SK-N-SH (cell line): Measurements from ENCODE around the gene FBXW8. TPM values are rescaled to one million over a fixed set of nuclear protein-coding genes. Genes with fewer than 3 reads are reported as not detected.

Experiments used
- CTCF ChIA-PET: fragments of 300-600, 350-600 bp; formaldehyde crosslinking; extraction: SDS; loops from one replicate; lab custom pipeline; 2021; lab: Yijun Ruan, JAX
- POLR2A ChIA-PET: fragments of 350-600 bp; sonication (Branson Sonifier 250); formaldehyde crosslinking; extraction: SDS; loops from one replicate; lab custom pipeline; 2020; ENCODE audit warnings: antibody characterized with exemption, inconsistent platforms; lab: Yijun Ruan, JAX
- DNase-seq: peaks from one replicate; pipeline ENCODE4 v3.0.0; 2012
- H2AFZ ChIP-seq: fragments of 200-600 bp; sonication (generic); 2 replicates; pipeline ENCODE4 v1.8.1; 2016; ENCODE audit warnings: antibody characterized with exemption, mild to moderate bottlenecking, low read depth
- H3F3A ChIP-seq: fragments of 200-600 bp; sonication (generic); replicated peaks from 2 replicates; pipeline ENCODE3; 2016; ENCODE audit warnings: antibody characterized with exemption, mild to moderate bottlenecking; ENCODE audit not compliant: insufficient read depth
- H3K27ac ChIP-seq, 2 experiments: fragments of 200-500 bp in 1 of 2; fragments of 200-600 bp in 1 of 2; sonication (Bioruptor generic) in 1 of 2; sonication (generic), shearing (Covaris generic) in 1 of 2; 2 replicates each; pipeline versions ENCODE4 v1.5.1 to v1.6.1; 2014 to 2016; ENCODE audit warnings: low read depth in 2 of 2, inconsistent platforms in 1 of 2, low read length in 1 of 2, mild to moderate bottlenecking in 1 of 2, mixed read lengths in 1 of 2
- H3K27me3 ChIP-seq: fragments of 200-600 bp; sonication (generic), shearing (Covaris generic); 2 replicates; pipeline ENCODE4 v1.6.1; 2016; ENCODE audit warnings: mixed run types; ENCODE audit not compliant: insufficient read depth
- H3K36me3 ChIP-seq, 2 experiments: fragments of 200-500 bp in 1 of 2; fragments of 200-600 bp in 1 of 2; sonication (Bioruptor generic) in 1 of 2; sonication (generic) in 1 of 2; replicated peaks in 1 of 2; 2 replicates each; pipeline versions ENCODE3 to v1.5.1; 2014 to 2016; ENCODE audit warnings: low read length in 1 of 2, mild to moderate bottlenecking in 1 of 2; ENCODE audit not compliant: insufficient read depth in 2 of 2, control insufficient read depth in 1 of 2
- H3K4me1 ChIP-seq, 2 experiments: fragments of 200-500 bp in 1 of 2; fragments of 200-600 bp in 1 of 2; sonication (Bioruptor generic) in 1 of 2; sonication (generic), shearing (Covaris generic) in 1 of 2; 2 replicates each; pipeline versions ENCODE4 v1.5.1 to v1.6.1; 2014 to 2016; ENCODE audit warnings: low read depth in 1 of 2, low read length in 1 of 2, mixed run types in 1 of 2; ENCODE audit not compliant: insufficient read depth in 2 of 2, control insufficient read depth in 1 of 2
- H3K4me2 ChIP-seq: fragments of 200-600 bp; sonication (generic), shearing (Covaris generic); 2 replicates; pipeline ENCODE4 v1.6.1; 2017; ENCODE audit warnings: mixed run types
- H3K4me3 ChIP-seq, 2 experiments: fragments of 200-500 bp in 1 of 2; fragments of 200-600 bp in 1 of 2; sonication (Bioruptor generic) in 1 of 2; sonication (generic), shearing (Covaris generic) in 1 of 2; 2 replicates each; pipeline versions ENCODE4 v1.5.1 to v1.8.1; 2014 to 2016; ENCODE audit warnings: low read depth in 2 of 2, inconsistent platforms in 1 of 2, low read length in 1 of 2, mild to moderate bottlenecking in 1 of 2, mixed read lengths in 1 of 2, moderate library complexity in 1 of 2
- H3K79me2 ChIP-seq: fragments of 200-600 bp; sonication (generic); 2 replicates; pipeline ENCODE4 v1.8.1; 2017; ENCODE audit warnings: mild to moderate bottlenecking; ENCODE audit not compliant: insufficient read depth
- H3K9ac ChIP-seq: fragments of 200-600 bp; sonication (generic); 2 replicates; pipeline ENCODE4 v1.6.1; 2017; ENCODE audit warnings: mixed run types
- H3K9me2 ChIP-seq: fragments of 200-600 bp; sonication (generic); 2 replicates; pipeline ENCODE4 v1.6.1; 2017; ENCODE audit warnings: mixed run types
- H3K9me3 ChIP-seq: fragments of 200-600 bp; sonication (generic); 2 replicates; pipeline ENCODE4 v1.6.1; 2017; ENCODE audit warnings: mixed run types, mild to moderate bottlenecking, moderate library complexity
- H4K20me1 ChIP-seq: fragments of 200-600 bp; sonication (generic); 2 replicates; pipeline ENCODE4 v1.6.1; 2017; ENCODE audit warnings: mild to moderate bottlenecking, mixed run types; ENCODE audit not compliant: insufficient read depth
- ELF1 ChIP-seq: IDR thresholded peaks from 2 replicates; pipeline ENCODE4 v1.4.0; 2012
- EP300 ChIP-seq, 2 experiments: IDR thresholded peaks; 2 replicates each; pipeline versions ENCODE4 v1.4.0 to v1.6.1; 2012; ENCODE audit warnings: borderline replicate concordance in 1 of 2, low read depth in 1 of 2, low read length in 1 of 2
- FOXM1 ChIP-seq: IDR thresholded peaks from 2 replicates; pipeline ENCODE4 v1.4.0; 2012; ENCODE audit warnings: low read depth, mild to moderate bottlenecking
- GABPA ChIP-seq: IDR thresholded peaks from 2 replicates; pipeline ENCODE4 v1.4.0; 2012; ENCODE audit warnings: low read depth, mild to moderate bottlenecking
- JUND ChIP-seq: IDR thresholded peaks from 2 replicates; pipeline ENCODE4 v1.4.0; 2012
- MXI1 ChIP-seq: IDR thresholded peaks from 2 replicates; pipeline ENCODE4 v1.6.1; 2012; ENCODE audit warnings: mild to moderate bottlenecking, low read depth, low read length, improper control_type of control experiment
- NFIC ChIP-seq: IDR thresholded peaks from 2 replicates; pipeline ENCODE4 v1.4.0; 2012; ENCODE audit warnings: borderline replicate concordance
- NRF1 ChIP-seq: IDR thresholded peaks from 2 replicates; pipeline ENCODE4 v1.6.1; 2012; ENCODE audit warnings: low read depth, mild to moderate bottlenecking, low read length
- RAD21 ChIP-seq: IDR thresholded peaks from 2 replicates; pipeline ENCODE4 v1.6.1; 2012; ENCODE audit warnings: mild to moderate bottlenecking, low read length
- RXRA ChIP-seq: IDR thresholded peaks from 2 replicates; pipeline ENCODE4 v1.4.0; 2012; ENCODE audit warnings: low read depth, mild to moderate bottlenecking, borderline replicate concordance
- SIN3A ChIP-seq: IDR thresholded peaks from 2 replicates; pipeline ENCODE4 v1.6.1; 2012; ENCODE audit warnings: low read depth, mild to moderate bottlenecking, low read length, moderate library complexity, borderline replicate concordance
- SMC3 ChIP-seq: IDR thresholded peaks from 2 replicates; pipeline ENCODE4 v1.6.1; 2012; ENCODE audit warnings: low read depth, low read length, improper control_type of control experiment
- TCF12 ChIP-seq: IDR thresholded peaks from 2 replicates; pipeline ENCODE4 v1.4.0; 2012
- TEAD4 ChIP-seq: IDR thresholded peaks from 2 replicates; pipeline ENCODE4 v1.4.0; 2012; ENCODE audit warnings: mild to moderate bottlenecking, borderline replicate concordance; ENCODE audit not compliant: insufficient read depth
- WGBS: methylation state at CpG from one replicate; pipeline ENCODE4 v1.1.6; 2017; ENCODE audit warnings: low lambda C conversion rate; 5-methylcytosine and 5-hydroxymethylcytosine counted together
- polyA plus RNA-seq, 3 experiments: library from polyadenylated mRNA; depleted of rRNA; stranded (reverse); fragments of >200 nt; gene quantifications; 2 replicates each; pipeline ENCODE4 v1.2.3, GENCODE V29; 2012
- TF ChIP-seq, protein P1 (sequence below): IDR thresholded peaks from 2 replicates; pipeline ENCODE4 v1.4.0; 2012; ENCODE audit warnings: low read depth, borderline replicate concordance
- TF ChIP-seq, protein P2 (sequence below): fragments of 150-350 bp; IDR thresholded peaks from 2 replicates; pipeline ENCODE4 v1.6.1; 2017; ENCODE audit warnings: antibody characterized with exemption, low read length, low read depth, borderline replicate concordance
- TF ChIP-seq, protein P3 (sequence below): IDR thresholded peaks from 2 replicates; pipeline ENCODE4; 2012
- TF ChIP-seq, protein P4 (sequence below): fragments of 200-600 bp; sonication (generic); IDR thresholded peaks from 2 replicates; pipeline ENCODE4 v1.6.1; 2017; ENCODE audit warnings: antibody characterized with exemption, mild to moderate bottlenecking, moderate library complexity

The FBXW8 gene
- polyA plus RNA-seq, 1 of the 3 experiments (the other 2 are of a cell fraction), result 15.6 TPM

DNA sequence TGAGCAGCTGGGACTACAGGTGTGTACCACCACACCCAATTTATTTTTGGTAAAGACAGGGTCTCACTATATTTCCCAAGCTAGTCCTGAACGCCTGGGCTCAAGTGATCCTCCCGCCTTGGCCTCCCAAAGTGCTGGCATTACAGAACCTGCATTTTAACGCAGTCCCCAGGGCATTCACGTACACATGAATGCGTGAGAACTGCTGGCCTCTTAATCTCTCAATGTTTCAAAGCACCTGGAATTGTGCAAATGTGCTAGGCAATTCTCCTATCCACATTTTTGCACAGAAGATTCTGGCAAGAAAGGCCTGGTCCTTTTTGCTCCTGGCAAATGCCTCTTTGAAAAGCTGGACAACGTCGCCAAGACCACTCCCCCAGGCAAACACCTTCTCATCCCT, 153.3 kb downstream of the FBXW8 start:
- DNase-seq, result no peak
- no peaks in the 10 kb centered on the region for H3K9me3 ChIP-seq
- no peak overlapping the region for H2AFZ ChIP-seq
- no peaks in the 10 kb centered on the region for H3K9me2 ChIP-seq
- H3K4me3 ChIP-seq, result no peak overlapping the region
- TF ChIP-seq, protein P1, sequence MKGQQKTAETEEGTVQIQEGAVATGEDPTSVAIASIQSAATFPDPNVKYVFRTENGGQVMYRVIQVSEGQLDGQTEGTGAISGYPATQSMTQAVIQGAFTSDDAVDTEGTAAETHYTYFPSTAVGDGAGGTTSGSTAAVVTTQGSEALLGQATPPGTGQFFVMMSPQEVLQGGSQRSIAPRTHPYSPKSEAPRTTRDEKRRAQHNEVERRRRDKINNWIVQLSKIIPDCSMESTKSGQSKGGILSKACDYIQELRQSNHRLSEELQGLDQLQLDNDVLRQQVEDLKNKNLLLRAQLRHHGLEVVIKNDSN, result no peak
- TF ChIP-seq JUND, result no peak
- TF ChIP-seq RXRA, result no peak
- no peak for TF ChIP-seq SIN3A
- H3K27me3 ChIP-seq, result no peaks in the 10 kb centered on the region; the same call in 1 of the 2 replicates
- CTCF ChIA-PET, result interaction anchor here (1.0 kb wide), 1 partner anchor 10 kb away, joined by 3 read pairs; no protein-coding TSS in a partner anchor
- no peaks in the 10 kb centered on the region; a peak in 1 of 4 replicates for H3K4me1 ChIP-seq
- H3F3A ChIP-seq, result no peaks in the 10 kb centered on the region
- H4K20me1 ChIP-seq, result no peaks in the 10 kb centered on the region
- H3K4me2 ChIP-seq, result no peak overlapping the region
- no peaks in the 10 kb centered on the region for H3K36me3 ChIP-seq
- H3K27ac ChIP-seq, result no peak overlapping the region
- POLR2A ChIA-PET, result no interaction called here
- H3K79me2 ChIP-seq, result no peaks in the 10 kb centered on the region
- no peak overlapping the region for H3K9ac ChIP-seq
- WGBS, result 76% methylated on average over 7 of the region's 7 CpGs

DNA sequence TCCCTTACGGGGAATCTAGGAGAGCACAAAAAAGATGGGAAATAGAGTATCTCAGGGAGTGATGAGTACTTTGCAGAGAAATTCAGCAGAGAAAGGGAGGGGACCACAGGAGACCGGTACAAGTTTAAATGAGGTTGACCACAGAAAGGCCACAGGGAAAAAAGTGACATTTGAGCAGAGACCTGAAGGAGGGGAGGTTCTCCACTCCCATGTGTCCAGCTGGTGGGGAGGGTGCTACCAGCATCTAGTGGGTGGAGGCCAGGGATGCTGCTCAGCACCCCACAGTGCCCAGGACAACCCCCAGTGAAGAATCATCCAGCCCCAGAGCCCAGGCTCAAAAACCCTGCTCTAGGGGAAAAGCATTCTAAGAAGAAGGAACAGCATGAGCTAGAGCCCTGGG, 153.8 kb downstream of the FBXW8 start:
- no peak overlapping the region for H3K9ac ChIP-seq
- no peaks in the 10 kb centered on the region; the same call in 1 of the 2 replicates for H3K27me3 ChIP-seq
- no peak for TF ChIP-seq NRF1
- TF ChIP-seq MXI1, result no peak
- no peak for TF ChIP-seq RAD21
- no peak for TF ChIP-seq ELF1
- no peak for TF ChIP-seq FOXM1
- TF ChIP-seq TCF12, result no peak
- TF ChIP-seq, all 33 proteins: peak for 0
- H3K4me1 ChIP-seq, result no peaks in the 10 kb centered on the region
- ChIA-PET CTCF (interaction anchor here (1.0 kb wide), 1 partner anchor 9 kb away, joined by 3 read pairs; no protein-coding TSS in a partner anchor), POLR2A (no interaction called here)
- no peak overlapping the region for H3K4me2 ChIP-seq
- no peak overlapping the region for H3K27ac ChIP-seq
- no peaks in the 10 kb centered on the region for H3K9me2 ChIP-seq
- no peaks in the 10 kb centered on the region for H3K9me3 ChIP-seq
- 96% methylated on average over 2 of the region's 2 CpGs for WGBS
- H2AFZ ChIP-seq, result no peak overlapping the region
- H3K4me3 ChIP-seq, result no peak overlapping the region
- H4K20me1 ChIP-seq, result no peaks in the 10 kb centered on the region
- H3K36me3 ChIP-seq, result no peaks in the 10 kb centered on the region
- no peaks in the 10 kb centered on the region for H3F3A ChIP-seq
- DNase-seq, result no peak
- no peaks in the 10 kb centered on the region for H3K79me2 ChIP-seq

DNA sequence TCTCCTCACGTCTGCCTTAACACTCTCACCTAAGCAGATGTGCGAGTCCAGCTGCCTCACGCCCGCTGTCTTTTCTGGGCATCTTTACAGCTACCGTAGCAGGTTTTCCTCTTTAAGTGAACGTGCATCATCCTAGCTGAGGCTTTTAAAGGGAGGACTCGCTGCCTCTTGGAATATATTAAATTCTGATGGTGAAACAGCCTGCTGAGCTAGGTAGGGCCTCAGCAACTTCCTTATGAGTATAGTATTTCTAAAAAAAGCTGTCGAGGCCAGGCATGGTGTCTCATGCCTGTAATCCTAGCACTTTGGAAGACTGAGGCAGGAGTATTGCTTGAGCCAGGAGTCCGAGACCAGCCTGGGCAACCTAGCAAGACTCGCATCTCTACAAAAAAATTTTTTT, 156.3 kb downstream of the FBXW8 start:
- Histone ChIP-seq H4K20me1 (no peaks in the 10 kb centered on the region), H3K9ac (no peak overlapping the region), H3K4me2 (no peak overlapping the region), H3K9me3 (no peaks in the 10 kb centered on the region), H3K4me1 (no peaks in the 10 kb centered on the region), H3K79me2 (no peaks in the 10 kb centered on the region), H3K27ac (no peak overlapping the region), H3K36me3 (no peaks in the 10 kb centered on the region), H3K4me3 (no peak overlapping the region), H3K9me2 (no peaks in the 10 kb centered on the region), H3F3A (no peaks in the 10 kb centered on the region), H3K27me3 (no peaks in the 10 kb centered on the region), H2AFZ (no peak overlapping the region)
- CTCF ChIA-PET, result interaction anchor here (1.0 to 1.9 kb wide), 4 partner anchors 18 to 53 kb away, joined by 3 to 6 read pairs (median 4); no protein-coding TSS in a partner anchor
- POLR2A ChIA-PET, result no interaction called here
- TF ChIP-seq, protein P2, sequence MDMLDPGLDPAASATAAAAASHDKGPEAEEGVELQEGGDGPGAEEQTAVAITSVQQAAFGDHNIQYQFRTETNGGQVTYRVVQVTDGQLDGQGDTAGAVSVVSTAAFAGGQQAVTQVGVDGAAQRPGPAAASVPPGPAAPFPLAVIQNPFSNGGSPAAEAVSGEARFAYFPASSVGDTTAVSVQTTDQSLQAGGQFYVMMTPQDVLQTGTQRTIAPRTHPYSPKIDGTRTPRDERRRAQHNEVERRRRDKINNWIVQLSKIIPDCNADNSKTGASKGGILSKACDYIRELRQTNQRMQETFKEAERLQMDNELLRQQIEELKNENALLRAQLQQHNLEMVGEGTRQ, result no peak
- TF ChIP-seq SIN3A (no peak), JUND (no peak), GABPA (no peak), EP300 (IDR thresholded peaks at IDR 0.05; ENCODE audit: borderline replicate concordance in 1 of 2, low read depth in 1 of 2, low read length in 1 of 2) (no peak), NFIC (no peak), NRF1 (no peak), MXI1 (no peak), TCF12 (no peak), TEAD4 (no peak), SMC3 (no peak)
- TF ChIP-seq, protein P3, sequence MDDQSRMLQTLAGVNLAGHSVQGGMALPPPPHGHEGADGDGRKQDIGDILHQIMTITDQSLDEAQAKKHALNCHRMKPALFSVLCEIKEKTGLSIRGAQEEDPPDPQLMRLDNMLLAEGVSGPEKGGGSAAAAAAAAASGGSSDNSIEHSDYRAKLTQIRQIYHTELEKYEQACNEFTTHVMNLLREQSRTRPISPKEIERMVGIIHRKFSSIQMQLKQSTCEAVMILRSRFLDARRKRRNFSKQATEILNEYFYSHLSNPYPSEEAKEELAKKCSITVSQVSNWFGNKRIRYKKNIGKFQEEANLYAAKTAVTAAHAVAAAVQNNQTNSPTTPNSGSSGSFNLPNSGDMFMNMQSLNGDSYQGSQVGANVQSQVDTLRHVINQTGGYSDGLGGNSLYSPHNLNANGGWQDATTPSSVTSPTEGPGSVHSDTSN, result no peak
- TF ChIP-seq, protein P4, sequence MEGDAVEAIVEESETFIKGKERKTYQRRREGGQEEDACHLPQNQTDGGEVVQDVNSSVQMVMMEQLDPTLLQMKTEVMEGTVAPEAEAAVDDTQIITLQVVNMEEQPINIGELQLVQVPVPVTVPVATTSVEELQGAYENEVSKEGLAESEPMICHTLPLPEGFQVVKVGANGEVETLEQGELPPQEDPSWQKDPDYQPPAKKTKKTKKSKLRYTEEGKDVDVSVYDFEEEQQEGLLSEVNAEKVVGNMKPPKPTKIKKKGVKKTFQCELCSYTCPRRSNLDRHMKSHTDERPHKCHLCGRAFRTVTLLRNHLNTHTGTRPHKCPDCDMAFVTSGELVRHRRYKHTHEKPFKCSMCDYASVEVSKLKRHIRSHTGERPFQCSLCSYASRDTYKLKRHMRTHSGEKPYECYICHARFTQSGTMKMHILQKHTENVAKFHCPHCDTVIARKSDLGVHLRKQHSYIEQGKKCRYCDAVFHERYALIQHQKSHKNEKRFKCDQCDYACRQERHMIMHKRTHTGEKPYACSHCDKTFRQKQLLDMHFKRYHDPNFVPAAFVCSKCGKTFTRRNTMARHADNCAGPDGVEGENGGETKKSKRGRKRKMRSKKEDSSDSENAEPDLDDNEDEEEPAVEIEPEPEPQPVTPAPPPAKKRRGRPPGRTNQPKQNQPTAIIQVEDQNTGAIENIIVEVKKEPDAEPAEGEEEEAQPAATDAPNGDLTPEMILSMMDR, result no peak
- 79% methylated on average over 10 of the region's 10 CpGs for WGBS
- DNase-seq, result no peak
